ENCODE data around the gene TTC31. TPM values are rescaled to one million over a fixed set of nuclear protein-coding genes. Genes with fewer than 3 reads are reported as not detected.
"Not testable (repeated sequence)": the region's sequence is repeated elsewhere in the genome, so short reads cannot be mapped to it uniquely, and the experiment has no call there.

TTC31 gene
- total RNA-seq, 1 donor from 2014 or later = 19.1 TPM

- Histone ChIP-seq H3K4me3 (ENCODE audit: low read depth, low read length) (peak overlapping the region; percentile 58), H3K27me3 (ENCODE audit: control insufficient read depth, insufficient read depth, low read length) (no peaks in the 10 kb centered on the region), H3K36me3 (ENCODE audit: control insufficient read depth, insufficient read depth, low read length) (no peaks in the 10 kb centered on the region)
- no peak for TF ChIP-seq CTCF (IDR thresholded peaks at IDR 0.05; ENCODE audit: insufficient read depth, low read length, poor library complexity, severe bottlenecking)
- DNase-seq (ENCODE audit: low read depth) = no peak
Observed at GRCh38 chr2:74457129-74457548, 25.7 kb upstream of the TTC31 start.

DNA sequence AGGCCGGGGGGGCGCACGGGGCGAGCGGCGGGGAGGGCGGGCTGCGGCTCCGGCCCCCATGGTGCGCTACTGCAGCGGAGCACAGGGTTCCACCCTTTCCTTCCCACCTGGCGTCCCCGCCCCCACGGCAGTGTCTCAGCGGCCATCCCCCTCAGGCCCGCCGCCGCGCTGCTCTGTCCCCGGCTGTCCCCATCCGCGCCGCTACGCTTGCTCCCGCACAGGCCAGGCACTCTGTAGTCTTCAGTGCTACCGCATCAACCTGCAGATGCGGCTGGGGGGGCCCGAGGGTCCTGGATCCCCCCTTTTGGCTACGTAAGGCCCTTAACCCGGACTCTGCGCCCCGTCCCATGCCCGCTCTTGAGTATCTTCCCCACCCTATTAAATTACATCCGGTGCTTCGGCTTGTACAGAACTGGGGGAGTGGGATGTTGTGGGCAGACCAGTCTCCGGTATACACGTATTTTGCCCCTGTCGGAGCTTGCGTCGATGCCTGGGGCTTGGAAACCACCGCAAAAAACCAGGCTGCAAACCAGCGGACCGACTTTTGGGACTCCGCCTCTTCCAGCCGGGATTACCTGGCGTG, 25.2 kb upstream of the TTC31 start:
- DNase-seq (ENCODE audit: low read depth) = no peak
- peak overlapping the region; percentile 58 for H3K4me3 ChIP-seq (ENCODE audit: low read depth, low read length)
- H3K27me3 ChIP-seq (ENCODE audit: control insufficient read depth, insufficient read depth, low read length) = no peaks in the 10 kb centered on the region
- H3K36me3 ChIP-seq (ENCODE audit: control insufficient read depth, insufficient read depth, low read length) = no peaks in the 10 kb centered on the region
- TF ChIP-seq CTCF (IDR thresholded peaks at IDR 0.05; ENCODE audit: insufficient read depth, low read length, poor library complexity, severe bottlenecking) = no peak

DNA sequence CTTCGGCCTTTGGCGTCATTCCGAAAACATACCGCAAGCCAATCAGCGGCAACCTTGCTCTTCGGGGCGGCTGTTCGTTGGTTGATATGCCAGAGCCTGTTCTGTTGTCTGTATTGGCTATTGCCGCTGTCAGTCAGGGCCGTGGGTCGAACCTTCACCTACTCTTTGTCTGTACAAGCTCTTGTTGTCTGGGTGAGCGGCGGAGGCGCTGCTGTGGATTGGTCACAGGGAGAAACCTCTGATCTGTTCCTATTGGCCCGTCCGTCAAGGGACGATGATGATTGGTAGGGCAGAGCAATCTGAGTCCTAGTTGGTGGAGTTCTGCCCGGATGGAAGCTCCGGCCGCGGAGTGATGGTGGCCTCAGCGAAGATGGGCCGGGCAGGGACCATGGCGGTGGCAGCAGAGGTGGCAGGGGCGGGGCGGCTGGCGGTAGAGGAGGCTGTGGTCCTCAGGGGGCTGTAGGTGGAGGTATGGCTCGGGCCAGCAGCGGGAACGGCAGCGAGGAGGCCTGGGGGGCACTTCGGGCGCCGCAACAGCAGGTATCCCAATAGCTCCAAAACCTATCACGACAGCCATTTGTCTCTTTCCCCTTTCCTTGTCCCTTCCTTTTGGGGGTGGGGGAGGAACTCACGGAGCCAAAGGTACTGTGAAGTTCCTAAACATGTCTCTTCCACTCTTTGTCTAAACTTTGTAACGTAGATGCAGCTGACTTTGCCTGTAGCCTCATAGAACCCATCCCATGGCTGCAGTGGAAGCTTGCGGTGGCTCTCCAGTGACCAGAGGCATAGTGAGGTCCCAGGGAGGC, 24.5 kb upstream of the TTC31 start, which contains the start of gene WBP1:
Gene WBP1 (plus strand): TSS at position 307 of the 806 bp plus-strand sequence. CDS start 165 bp downstream, at position 472.
- peak; percentile 100 for DNase-seq (ENCODE audit: low read depth)
- no peak for TF ChIP-seq CTCF (IDR thresholded peaks at IDR 0.05; ENCODE audit: insufficient read depth, low read length, poor library complexity, severe bottlenecking)

GRCh38 chr2:74458938-74459363, 23.9 kb upstream of the TTC31 start:
- no peak for DNase-seq (ENCODE audit: low read depth)
- no peak for TF ChIP-seq CTCF (IDR thresholded peaks at IDR 0.05; ENCODE audit: insufficient read depth, low read length, poor library complexity, severe bottlenecking)
- H3K27me3 ChIP-seq (ENCODE audit: control insufficient read depth, insufficient read depth, low read length) = no peaks in the 10 kb centered on the region
- no peaks in the 10 kb centered on the region for H3K36me3 ChIP-seq (ENCODE audit: control insufficient read depth, insufficient read depth, low read length)
- H3K4me3 ChIP-seq (ENCODE audit: low read depth, low read length) = peak overlapping the region; percentile 88

More for the DNA sequence above, 24.5 kb upstream of the TTC31 start, which contains the start of gene WBP1:
- Histone ChIP-seq H3K27me3 (ENCODE audit: control insufficient read depth, insufficient read depth, low read length) (no peaks in the 10 kb centered on the region), H3K4me3 (ENCODE audit: low read depth, low read length) (peak within 1 kb of the TSS; percentile 88), H3K36me3 (ENCODE audit: control insufficient read depth, insufficient read depth, low read length) (no peaks in the 10 kb centered on the region)

DNA sequence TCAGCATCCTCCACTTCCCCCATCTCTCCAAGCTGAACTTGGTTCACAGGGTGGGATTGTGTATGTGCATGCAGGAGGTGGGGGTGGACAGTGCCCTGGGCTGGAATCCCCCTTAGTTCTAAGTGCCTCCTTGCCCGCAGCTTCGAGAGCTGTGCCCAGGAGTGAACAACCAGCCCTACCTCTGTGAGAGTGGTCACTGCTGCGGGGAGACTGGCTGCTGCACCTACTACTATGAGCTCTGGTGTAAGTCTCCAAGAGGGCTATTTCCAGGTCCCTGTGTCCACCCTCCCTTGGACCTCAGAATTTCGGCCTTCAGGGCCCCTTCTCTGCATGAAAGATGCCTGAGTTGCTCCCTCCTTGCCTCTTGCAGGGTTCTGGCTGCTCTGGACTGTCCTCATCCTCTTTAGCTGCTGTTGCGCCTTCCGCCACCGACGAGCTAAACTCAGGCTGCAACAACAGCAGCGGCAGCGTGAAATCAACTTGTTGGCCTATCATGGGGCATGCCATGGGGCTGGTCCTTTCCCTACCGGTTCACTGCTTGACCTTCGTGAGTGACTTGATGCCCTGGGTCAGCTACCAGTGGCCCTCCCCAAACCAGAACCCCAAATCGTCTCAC, 23.3 kb upstream of the TTC31 start:
- not testable (repeated sequence) for H3K36me3 ChIP-seq (ENCODE audit: control insufficient read depth, insufficient read depth, low read length); H3K27me3 ChIP-seq (ENCODE audit: control insufficient read depth, insufficient read depth, low read length); DNase-seq (ENCODE audit: low read depth)
- peak overlapping the region; percentile 88 for H3K4me3 ChIP-seq (ENCODE audit: low read depth, low read length)

GRCh38 chr2:74460187-74460586, 22.7 kb upstream of the TTC31 start:
- not testable (repeated sequence) for H3K27me3 ChIP-seq (ENCODE audit: control insufficient read depth, insufficient read depth, low read length); H3K4me3 ChIP-seq (ENCODE audit: low read depth, low read length); DNase-seq (ENCODE audit: low read depth); H3K36me3 ChIP-seq (ENCODE audit: control insufficient read depth, insufficient read depth, low read length)
